EH (cell line): Measurements from ENCODE around the gene PRKAR1B.
"Not testable (repeated sequence)": the region's sequence is repeated elsewhere in the genome, so short reads cannot be mapped to it uniquely, and the experiment has no call there.

Source experiments
- DNase-seq: peaks from one replicate; pipeline ENCODE4 v3.0.0-alpha.2; 2015; ENCODE audit warnings: low read depth

Gene PRKAR1B

GRCh38 chr7:552868-553635, 174.0 kb downstream of the PRKAR1B start:
- DNase-seq: no peak

- not testable (repeated sequence) for DNase-seq
Measured at GRCh38 chr7:552151-552867, 174.8 kb downstream of the PRKAR1B start.

GRCh38 chr7:551615-551970, 175.5 kb downstream of the PRKAR1B start:
- not testable (repeated sequence) for DNase-seq

- no peak for DNase-seq
Measured at GRCh38 chr7:550881-551614, 176.0 kb downstream of the PRKAR1B start.

- DNase-seq: no peak
Measured at GRCh38 chr7:549891-550625, 177.0 kb downstream of the PRKAR1B start.

GRCh38 chr7:549066-549890, 177.8 kb downstream of the PRKAR1B start:
- DNase-seq: no peak

GRCh38 chr7:548401-548800, 178.7 kb downstream of the PRKAR1B start:
- DNase-seq: no peak

- DNase-seq: no peak
Measured at GRCh38 chr7:545470-545869, 181.6 kb downstream of the PRKAR1B start.

- DNase-seq: no peak
Measured at GRCh38 chr7:544338-545221, 182.5 kb downstream of the PRKAR1B start.

- no peak for DNase-seq
Measured at GRCh38 chr7:543501-544337, 183.4 kb downstream of the PRKAR1B start.

GRCh38 chr7:542713-543500, 184.2 kb downstream of the PRKAR1B start:
- peak; percentile 99 for DNase-seq

- DNase-seq: no peak
Measured at GRCh38 chr7:542131-542712, 184.9 kb downstream of the PRKAR1B start.

GRCh38 chr7:541661-542060, 185.4 kb downstream of the PRKAR1B start:
- DNase-seq: no peak

GRCh38 chr7:540997-541396, 186.1 kb downstream of the PRKAR1B start:
- no peak for DNase-seq

GRCh38 chr7:540579-540978, 186.5 kb downstream of the PRKAR1B start:
- no peak for DNase-seq

GRCh38 chr7:539731-540411, 187.2 kb downstream of the PRKAR1B start:
- DNase-seq: peak; percentile 90
